CD4-positive, alpha-beta T cell (primary cell): ENCODE measurements around the gene RAPH1. TPM values are rescaled to one million over a fixed set of nuclear protein-coding genes. Genes with fewer than 3 reads are reported as not detected.

Experiments
- ATAC-seq: fragments of 200-7000 bp; cut with Tn5 transposase; one replicate; pipeline ENCODE4 v1.10.0; 2022; ENCODE audit warnings: mild to moderate bottlenecking; ENCODE audit not compliant: poor library complexity
- CTCF ChIA-PET: fragments of 350-600 bp; sonication (Branson Sonifier 250); formaldehyde crosslinking; loops from one replicate; lab custom pipeline; 2021; ENCODE audit warnings: antibody characterized with exemption, inconsistent platforms; lab: Charles Lee
- POLR2A ChIA-PET: fragments of 350-600 bp; sonication (Branson Sonifier 250); formaldehyde crosslinking; loops from one replicate; lab custom pipeline; 2021; ENCODE audit warnings: antibody characterized with exemption, inconsistent platforms; lab: Charles Lee
- DNase-seq, 14 experiments: peaks; one replicate each; pipeline ENCODE4 v3.0.0-alpha.2; 2013 to 2020; ENCODE audit warnings: mixed read lengths in 2 of 14
- H3K27ac ChIP-seq, 2 donors: one replicate each; pipeline versions ENCODE4 v1.5.1 to v1.7.0; 2013; ENCODE audit warnings: low read length in 2 of 2, low read depth in 1 of 2, mild to moderate bottlenecking in 1 of 2
- H3K27me3 ChIP-seq, 2 experiments: 1 replicate in 1 of 2; 2 replicates in 1 of 2; pipeline versions ENCODE4 v1.6.1 to v1.7.0; 2013; ENCODE audit warnings: low read length in 2 of 2, control low read depth in 1 of 2, mild to moderate bottlenecking in 1 of 2, moderate library complexity in 1 of 2; ENCODE audit not compliant: insufficient read depth in 2 of 2, control insufficient read depth in 1 of 2
- H3K36me3 ChIP-seq: one replicate; pipeline ENCODE4 v1.6.1; 2013; ENCODE audit warnings: low read length, control low read depth; ENCODE audit not compliant: insufficient read depth
- H3K4me1 ChIP-seq: one replicate; pipeline ENCODE4 v1.6.1; 2013; ENCODE audit warnings: low read length, control low read depth; ENCODE audit not compliant: insufficient read depth
- H3K4me3 ChIP-seq: one replicate; pipeline ENCODE4 v1.5.1; 2013; ENCODE audit warnings: mild to moderate bottlenecking, low read length, moderate library complexity
- H3K9me3 ChIP-seq, 2 experiments: 1 replicate in 1 of 2; 2 replicates in 1 of 2; pipeline versions ENCODE4 v1.6.1 to v1.7.0; 2013; ENCODE audit warnings: low read length in 2 of 2, mild to moderate bottlenecking in 2 of 2, control low read depth in 1 of 2, moderate library complexity in 1 of 2; ENCODE audit not compliant: control insufficient read depth in 1 of 2, insufficient read depth in 1 of 2
- H3K27ac Mint-ChIP-seq: one replicate; pipeline ENCODE4 v1.8.0; 2020; ENCODE audit warnings: mixed read lengths
- H3K27me3 Mint-ChIP-seq: one replicate; pipeline ENCODE4 v1.8.0; 2021; ENCODE audit warnings: mixed read lengths
- H3K36me3 Mint-ChIP-seq: one replicate; pipeline ENCODE4 v1.8.0; 2021; ENCODE audit warnings: low read depth, mixed read lengths
- H3K4me1 Mint-ChIP-seq: one replicate; pipeline ENCODE4 v1.8.0; 2021; ENCODE audit warnings: low read depth, mixed read lengths
- H3K4me3 Mint-ChIP-seq: one replicate; pipeline ENCODE4 v1.8.0; 2020; ENCODE audit warnings: mild to moderate bottlenecking, mixed read lengths
- H3K9me3 Mint-ChIP-seq: one replicate; pipeline ENCODE4 v1.8.0; 2020; ENCODE audit warnings: mixed read lengths
- CTCF ChIP-seq: fragments of 200-600 bp; IDR thresholded peaks from one replicate; pipeline ENCODE4 v1.8.0; 2022; ENCODE audit warnings: antibody characterized with exemption, mild to moderate bottlenecking
- intact Hi-C, 2 experiments: fragments of 100-400 bp; cut with DNase I in 1 of 2; cut with micrococcal nuclease in 1 of 2; formaldehyde crosslinking; loops; one replicate each; pipeline versions ENCODE4 v1.15.1 to v1.9.0; 2023 to 2025; cut with DNase I, micrococcal nuclease
- total RNA-seq, 174 experiments: library from RNA in 2 of 174; stranded (reverse) in 2 of 174; gene quantifications; one replicate each; pipeline ENCODE4 v1.2.3 and lab custom pipeline; 2021 to 2026

The RAPH1 gene
- total RNA-seq, 2 experiments from 2014 or later: 4.3 to 5.8 TPM

GRCh38 chr2:203361922-203362321, 173.2 kb downstream of the RAPH1 start:
- Mint-ChIP-seq H3K9me3 (no peaks in the 10 kb centered on the region), H3K4me1 (peaks cover 10% of the 10 kb centered on the region), H3K27ac (peak overlapping the region; percentile 0), H3K36me3 (peaks cover 10% of the 10 kb centered on the region), H3K4me3 (no peak overlapping the region), H3K27me3 (no peaks in the 10 kb centered on the region)
- CTCF ChIA-PET: no interaction called here
- ATAC-seq: no peak
- Histone ChIP-seq H3K4me3 (no peak overlapping the region), H3K9me3 (no peaks in the 10 kb centered on the region), H3K4me1 (no peaks in the 10 kb centered on the region), H3K27ac (no peak overlapping the region), H3K27me3 (no peaks in the 10 kb centered on the region), H3K36me3 (peaks cover 5% of the 10 kb centered on the region)
- TF ChIP-seq CTCF: no peak
- DNase-seq: no peak
- intact Hi-C loops: no loop called here
- POLR2A ChIA-PET: no interaction called here

- H3K27me3 Mint-ChIP-seq: no peaks in the 10 kb centered on the region
- ChIA-PET POLR2A (no interaction called here), CTCF (no interaction called here)
- H3K36me3 ChIP-seq: peaks cover 3% of the 10 kb centered on the region
- H3K4me3 ChIP-seq: no peak overlapping the region
- peak overlapping the region; percentile 0 for H3K27ac Mint-ChIP-seq
- peaks cover 10% of the 10 kb centered on the region for H3K4me1 Mint-ChIP-seq
- peaks cover 6% of the 10 kb centered on the region for H3K36me3 Mint-ChIP-seq
- no peaks in the 10 kb centered on the region for H3K4me1 ChIP-seq
- ATAC-seq (no peak), DNase-seq (no peak)
- no peaks in the 10 kb centered on the region for H3K9me3 Mint-ChIP-seq
- intact Hi-C loops: no loop called here
- H3K27ac ChIP-seq: no peak overlapping the region
- no peak overlapping the region for H3K4me3 Mint-ChIP-seq
- no peaks in the 10 kb centered on the region for H3K9me3 ChIP-seq
- TF ChIP-seq CTCF: no peak
- H3K27me3 ChIP-seq: no peaks in the 10 kb centered on the region
Measured at GRCh38 chr2:203361495-203361894, 173.6 kb downstream of the RAPH1 start.

- Mint-ChIP-seq H3K4me3 (no peak overlapping the region), H3K27me3 (no peaks in the 10 kb centered on the region), H3K27ac (peak overlapping the region; percentile 0), H3K36me3 (peaks cover 5% of the 10 kb centered on the region), H3K9me3 (no peaks in the 10 kb centered on the region), H3K4me1 (peaks cover 10% of the 10 kb centered on the region)
- Histone ChIP-seq H3K27ac (no peak overlapping the region), H3K36me3 (peaks cover 3% of the 10 kb centered on the region), H3K4me3 (no peak overlapping the region), H3K4me1 (no peaks in the 10 kb centered on the region), H3K9me3 (no peaks in the 10 kb centered on the region), H3K27me3 (no peaks in the 10 kb centered on the region)
- no peak for TF ChIP-seq CTCF
- ChIA-PET CTCF (no interaction called here), POLR2A (no interaction called here)
- ATAC-seq: no peak
- intact Hi-C loops: no loop called here
- no peak for DNase-seq
Measured at GRCh38 chr2:203360833-203361430, 174.2 kb downstream of the RAPH1 start.
